Skin of body (tissue), 2 donors: Measurements from ENCODE around the gene XPC. TPM values are rescaled to one million over a fixed set of nuclear protein-coding genes. Genes with fewer than 3 reads are reported as not detected.
"Not testable (repeated sequence)": the region's sequence is repeated elsewhere in the genome, so short reads cannot be mapped to it uniquely, and the experiment has no call there.

Experiments
- DNase-seq: peaks from one replicate; lab custom pipeline; 2025; lab: John Stamatoyannopoulos, UW
- total RNA-seq: library from RNA; depleted of rRNA; stranded (reverse); fragments of >200 nt; gene quantifications from one replicate; pipeline ENCODE4 v1.2.3, GENCODE V29; 2014

XPC gene
- total RNA-seq, 1 donor from 2014 or later, result 18.5 TPM

DNA sequence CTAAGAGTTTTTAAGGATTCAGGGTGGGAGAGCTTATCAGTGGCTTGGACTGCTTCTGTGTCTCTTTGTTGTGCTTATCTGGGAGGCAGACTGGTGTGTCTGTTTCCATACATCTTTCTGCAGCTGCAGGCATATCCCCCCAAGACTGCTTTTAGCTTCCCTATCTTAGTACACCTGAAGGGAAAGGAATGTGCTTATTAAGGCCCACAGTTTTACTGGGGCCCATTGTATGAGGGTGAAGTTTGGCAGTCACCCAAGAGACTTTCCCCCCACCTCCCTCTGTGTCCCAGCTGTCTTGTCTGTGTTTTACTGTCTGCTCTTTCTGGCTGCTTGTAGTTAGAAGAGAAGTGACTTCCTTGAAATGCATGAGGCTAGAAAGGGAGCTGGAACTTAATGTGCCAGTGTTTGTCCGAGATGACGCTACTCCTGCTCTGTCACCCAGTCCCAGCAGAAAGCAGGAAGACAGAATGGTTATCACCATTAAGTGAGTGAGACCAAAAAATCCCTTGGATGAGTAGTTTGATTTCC, 57.4 kb downstream of the XPC start:
- not testable (repeated sequence) for DNase-seq

DNA sequence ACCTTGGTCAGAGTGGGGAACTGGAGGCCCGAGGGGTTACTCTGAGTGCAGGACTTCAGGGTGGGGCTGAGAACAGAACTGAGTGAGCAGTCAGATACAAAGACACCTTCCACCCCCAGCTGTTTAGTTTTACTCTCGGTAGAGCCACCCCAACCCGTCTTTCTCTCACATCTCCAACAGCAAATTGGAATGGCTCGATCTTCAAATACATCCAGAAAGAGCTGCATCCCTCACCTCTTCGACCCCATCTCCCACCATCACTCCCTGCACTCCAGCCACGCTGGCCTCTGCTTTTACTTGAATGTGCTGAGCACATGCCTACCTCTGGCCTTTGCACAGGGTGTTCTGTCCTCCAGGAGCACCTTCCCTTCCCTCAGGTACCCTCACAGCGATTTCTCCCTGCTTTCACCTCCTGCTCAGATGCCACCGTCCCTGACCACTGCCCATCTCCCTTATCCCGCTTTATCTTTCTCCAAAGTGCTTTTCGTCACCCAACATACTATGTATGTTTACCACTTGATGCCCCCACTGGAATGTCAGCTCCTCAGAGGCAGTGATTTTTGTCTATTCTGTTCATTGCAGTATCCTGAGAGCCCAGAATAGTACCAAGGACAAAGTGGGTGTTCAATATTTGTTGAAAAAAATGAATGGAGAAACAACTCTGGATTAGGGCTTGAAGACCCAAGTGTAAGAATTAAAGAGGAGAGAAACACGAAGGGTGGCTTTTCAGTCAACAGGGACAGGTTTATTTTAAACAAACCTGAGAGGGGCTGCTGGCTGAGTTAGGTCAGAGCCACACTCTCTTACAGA, 58.1 kb downstream of the XPC start:
- no peak for DNase-seq

DNA sequence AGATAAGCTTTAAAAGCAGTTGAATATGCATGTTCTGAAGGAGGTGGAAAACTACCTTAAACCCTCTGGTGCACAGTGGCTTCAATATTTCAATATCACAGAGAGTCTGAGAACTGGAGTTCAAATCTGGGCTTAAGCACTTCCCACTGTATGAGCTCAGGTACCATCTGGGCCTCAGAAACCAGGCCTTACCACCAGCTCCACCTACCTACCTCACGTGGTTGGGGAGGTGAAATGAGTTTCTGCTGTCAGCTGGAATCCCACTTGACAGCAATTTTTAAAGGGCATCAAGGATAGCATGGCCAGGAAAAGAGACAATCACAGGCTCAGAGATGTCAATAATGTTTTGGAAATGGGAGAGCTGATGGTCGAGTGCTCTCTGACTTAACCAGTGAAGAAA, 58.8 kb downstream of the XPC start:
- DNase-seq, result no peak

DNA sequence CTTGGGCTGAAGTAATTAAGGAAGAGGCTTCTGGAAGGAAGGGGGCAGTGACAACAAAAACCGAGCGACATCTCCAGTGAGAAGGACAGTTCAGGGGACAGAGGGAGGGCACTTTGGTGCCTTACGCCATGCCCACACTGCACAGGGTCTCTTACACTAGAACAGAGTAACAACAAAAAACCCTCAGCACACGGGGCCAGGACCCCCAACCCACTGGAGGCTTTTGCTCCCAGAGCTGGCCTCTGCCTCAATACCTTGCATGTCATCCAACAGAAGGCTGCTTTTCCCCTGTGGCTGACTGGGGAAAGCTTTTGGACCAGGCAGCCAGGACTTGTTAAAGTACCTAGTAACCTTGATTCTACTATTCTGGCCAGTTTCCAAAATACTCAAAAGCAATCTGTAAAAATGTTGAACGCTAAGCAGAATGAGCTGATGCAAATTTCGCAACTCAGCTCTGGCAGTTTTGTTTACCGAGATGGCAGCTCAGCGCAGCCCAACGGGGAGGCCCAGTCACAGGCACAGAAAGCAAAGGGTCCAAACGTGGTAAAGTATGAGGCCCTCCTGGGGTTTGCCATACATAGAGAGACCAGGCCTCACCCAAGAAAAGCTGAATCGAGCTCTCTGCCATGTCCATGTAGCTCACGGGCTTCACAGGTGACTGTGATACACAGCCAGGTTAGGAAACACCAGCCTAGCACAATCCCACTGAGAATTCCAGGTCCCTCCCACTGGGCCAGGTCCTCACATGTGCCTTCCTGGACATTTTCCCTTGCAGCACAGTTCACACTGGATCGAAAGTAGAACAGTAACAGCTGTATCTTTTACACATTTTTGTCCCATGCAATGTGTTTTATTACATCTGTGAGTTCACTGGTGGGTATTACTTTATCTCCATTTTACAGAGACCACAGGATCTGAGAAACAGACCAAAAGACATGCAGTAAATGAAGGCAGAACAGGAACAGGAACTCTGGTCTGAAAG, 59.7 kb downstream of the XPC start:
- DNase-seq, result no peak

DNA sequence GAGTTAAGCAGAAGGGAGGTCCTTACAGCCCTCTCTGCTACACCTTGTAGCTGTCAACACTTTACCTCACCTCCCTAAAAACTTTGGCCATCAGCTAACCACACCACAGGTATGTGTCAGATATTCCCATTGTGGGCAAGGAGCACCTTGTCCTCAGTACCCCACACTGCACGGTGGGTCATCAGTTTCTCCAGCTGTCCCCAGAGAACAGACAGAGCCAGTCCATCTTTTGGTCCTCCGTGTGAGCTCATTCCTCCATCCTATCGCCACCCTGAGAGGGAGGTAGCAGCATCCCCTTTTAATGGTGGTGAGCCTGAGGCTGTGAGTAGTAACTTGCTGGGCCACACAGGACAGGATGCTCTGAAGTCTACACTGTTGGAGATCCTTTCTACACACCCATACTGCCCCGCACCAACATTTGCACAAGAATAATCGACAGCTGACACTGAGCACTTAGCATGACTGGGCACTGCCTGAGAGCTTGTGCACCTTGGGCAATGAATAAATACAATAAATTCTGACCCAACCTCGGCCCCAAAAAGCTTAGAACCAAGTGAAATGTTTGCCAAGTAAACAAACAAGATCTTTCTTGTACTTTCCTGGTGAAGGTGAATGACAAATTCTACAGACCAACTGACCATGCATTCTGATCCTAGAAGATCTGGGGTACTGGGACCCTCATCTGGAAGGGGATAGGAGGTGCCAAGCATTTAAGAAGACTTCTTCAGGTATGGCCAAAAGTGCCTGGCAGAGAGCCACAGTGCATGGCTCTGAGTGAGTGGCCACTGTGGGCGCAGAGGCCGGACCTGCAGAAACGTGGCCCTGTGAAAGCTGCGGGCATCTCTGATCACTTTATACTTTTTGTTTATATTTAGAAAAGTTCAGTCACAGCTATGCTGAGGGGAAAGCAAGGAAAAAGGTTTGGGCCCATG, 60.7 kb downstream of the XPC start:
- DNase-seq, result no peak

DNA sequence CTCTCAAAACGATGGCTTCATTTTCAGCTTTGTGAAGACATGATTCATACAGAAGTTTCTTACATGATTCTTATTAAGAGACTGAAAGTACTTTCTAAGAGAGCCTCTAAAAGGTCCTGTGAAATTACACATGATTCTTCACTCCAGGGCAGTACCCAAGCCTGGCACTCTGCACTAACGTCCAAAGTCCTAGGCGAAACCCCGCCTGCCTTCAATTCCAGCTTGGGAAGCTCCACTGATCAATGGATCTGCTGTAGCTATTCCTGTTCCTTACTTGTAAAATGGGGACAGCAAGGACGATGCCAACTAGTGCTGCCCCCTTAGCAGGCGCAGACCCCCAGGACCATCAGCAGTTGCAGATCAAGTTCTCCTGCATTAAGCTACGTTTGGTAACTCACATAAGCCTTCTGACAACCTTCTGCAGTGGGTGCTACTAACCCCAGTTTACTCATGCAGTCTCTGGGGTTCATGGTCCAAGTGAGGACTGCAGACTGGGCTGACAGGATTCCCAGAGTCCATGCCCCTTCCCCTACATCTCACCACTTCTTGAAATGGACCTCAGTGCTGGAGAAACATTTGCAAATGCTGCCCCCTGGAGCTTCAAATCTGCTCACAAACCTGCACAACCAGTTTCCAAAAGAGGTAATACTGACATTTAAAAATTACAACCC, 64.3 kb downstream of the XPC start:
- no peak for DNase-seq

DNA sequence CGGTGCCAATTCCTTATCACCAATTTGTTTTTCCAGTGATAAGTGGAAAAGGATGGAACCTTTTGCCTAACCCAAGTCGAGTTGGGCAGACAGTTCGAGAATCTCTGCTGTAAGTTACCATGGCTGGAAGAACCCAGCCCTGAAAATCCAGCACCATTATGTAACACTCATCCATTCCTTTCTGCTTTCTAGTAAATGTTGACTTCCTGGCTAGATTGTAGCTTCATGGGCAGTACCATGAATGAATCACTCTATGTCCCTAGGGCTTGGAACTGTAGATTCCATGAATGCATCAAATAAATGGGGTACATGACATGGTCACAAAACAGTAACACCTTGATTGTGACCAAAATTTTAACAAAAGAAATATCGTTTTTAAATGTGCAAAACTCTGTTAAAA, 67.7 kb downstream of the XPC start:
- no peak for DNase-seq

DNA sequence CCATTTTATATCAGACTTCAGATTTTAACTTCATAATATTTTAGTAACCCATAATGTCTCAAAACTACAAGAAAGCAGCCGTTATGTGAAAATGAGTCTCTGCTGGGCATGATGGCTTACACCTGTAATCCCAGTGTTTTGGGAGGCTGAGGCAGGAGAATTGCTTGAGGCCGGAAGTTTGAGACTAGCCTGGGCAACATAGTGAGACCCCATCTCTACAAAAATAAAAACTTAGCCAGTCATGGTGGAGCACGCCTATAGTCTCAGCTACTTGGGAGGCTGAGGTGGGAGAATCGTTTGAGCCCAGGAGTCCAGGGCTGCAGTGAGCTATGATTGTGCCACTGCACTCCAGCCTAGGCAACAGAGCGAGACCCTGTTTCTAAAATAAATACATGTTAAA, 68.6 kb downstream of the XPC start:
- DNase-seq, result not testable (repeated sequence)

DNA sequence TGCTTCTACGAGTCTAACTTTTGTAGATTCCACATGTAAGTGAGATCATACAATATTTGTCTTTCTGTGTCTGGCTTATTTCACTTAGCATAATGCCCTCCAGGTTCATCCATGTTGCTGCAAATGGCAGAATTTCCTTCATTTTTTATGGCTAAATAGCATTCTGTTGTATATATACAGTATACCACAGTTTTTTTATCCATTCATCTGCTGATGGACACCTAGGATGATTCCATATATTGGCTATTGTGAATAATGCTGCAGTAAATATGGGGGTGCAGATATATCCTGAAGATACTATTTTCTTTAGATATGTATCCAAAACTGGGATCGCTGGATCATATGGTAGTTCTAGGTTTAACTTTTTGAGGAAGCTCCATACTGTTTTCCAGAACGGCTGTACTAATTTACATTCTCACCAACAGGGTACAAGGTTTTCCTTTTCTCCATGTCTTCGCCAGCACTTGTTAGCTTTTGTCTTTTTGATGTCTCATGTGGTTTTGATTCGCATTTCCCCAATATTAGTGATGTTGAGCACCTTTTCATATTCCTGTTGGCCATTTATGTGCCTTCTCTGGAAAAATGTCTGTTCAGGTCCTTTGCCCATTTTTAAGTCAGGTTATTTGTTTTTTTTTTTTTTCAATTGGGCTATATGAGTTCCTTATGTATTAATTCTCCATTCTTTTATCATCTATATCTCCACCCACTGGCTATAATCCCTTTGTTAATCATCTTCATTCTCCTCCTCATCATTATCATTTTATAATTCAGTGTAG, 80.6 kb downstream of the XPC start:
- DNase-seq, result no peak

DNA sequence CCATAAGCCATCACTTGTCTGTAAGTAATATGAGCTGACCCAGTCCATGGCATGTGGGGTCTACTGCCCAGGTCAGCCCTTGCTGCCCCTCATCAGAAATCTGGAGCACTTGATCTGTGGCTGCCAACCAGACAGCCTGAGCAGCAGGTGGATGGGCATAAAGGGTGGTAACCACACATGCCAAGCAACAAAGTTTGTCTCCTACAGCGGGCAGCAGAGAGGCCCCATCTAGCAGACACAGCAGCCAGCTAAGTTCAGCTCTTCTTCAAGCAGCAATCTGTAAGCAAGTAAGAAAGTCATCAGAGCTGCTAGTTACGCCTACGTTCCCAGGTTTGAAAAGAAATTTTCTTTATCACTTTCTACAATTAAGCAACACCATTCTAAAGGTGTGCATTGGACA, 81.7 kb downstream of the XPC start:
- no peak for DNase-seq

Other genes starting within 250 kb of the XPC start
- gene CHCHD4, start 53.7 kb downstream of the XPC start, total RNA-seq, result 8.1 TPM
- 71.4 TPM for gene TMEM43, start 53.5 kb downstream of the XPC start, total RNA-seq
- 7.6 TPM for gene LSM3, start 216 bp upstream of the XPC start, total RNA-seq
- gene SLC6A6, start 224.0 kb upstream of the XPC start, total RNA-seq, result 12.0 TPM